ENCODE data around the gene RHOH.

GRCh38 chr4:40294339-40294738 is 97.5 kb downstream of the RHOH start:
- TF ChIP-seq EZH2 (IDR thresholded peaks at IDR 0.05; ENCODE audit: insufficient read depth, low read length) (no peak), CTCF (IDR thresholded peaks at IDR 0.05; ENCODE audit: insufficient read depth, low read depth, low read length) (no peak)

All from astrocyte (in vitro differentiated cells and primary cell).